Endothelial cell of umbilical vein (primary cell): Measurements from ENCODE around the gene SLC6A6. TPM values are rescaled to one million over a fixed set of nuclear protein-coding genes. Genes with fewer than 3 reads are reported as not detected.

Experiments used
- BruUV-seq: library from RNA; stranded (reverse); fragments of 400-500 nt; replicated peaks from 2 replicates; lab custom pipeline; 2021; lab: Mats Ljungman, UMichigan
- CTCF ChIA-PET: fragments of 300-600, 350-600 bp; sonication (Branson Sonifier 250); formaldehyde crosslinking; loops from one replicate; lab custom pipeline; 2021; ENCODE audit warnings: antibody characterized with exemption, inconsistent platforms; lab: Charles Lee
- POLR2A ChIA-PET: fragments of 300-600, 350-600 bp; sonication (Branson Sonifier 250); formaldehyde crosslinking; loops from one replicate; lab custom pipeline; 2021; ENCODE audit warnings: antibody characterized with exemption, inconsistent platforms; lab: Charles Lee
- DNase-seq: peaks from one replicate; pipeline ENCODE4 v3.0.0-alpha.2; 2011; ENCODE audit warnings: low read depth, low spot score
- FAIRE-seq: peaks from 2 replicates; lab custom pipeline; 2011; peaks lifted over from hg19 to GRCh38; lab: Jason Lieb, UNC
- H2AFZ ChIP-seq: 2 replicates; pipeline ENCODE4 v1.6.0; 2012; ENCODE audit warnings: low read depth, low read length, control low read depth, inconsistent platforms
- H3K27ac ChIP-seq: 2 replicates; pipeline ENCODE4 v1.5.1; 2011; ENCODE audit warnings: low read depth, mild to moderate bottlenecking, control low read depth, low read length, moderate library complexity; ENCODE audit not compliant: insufficient read depth
- H3K27me3 ChIP-seq, 2 experiments: 2 replicates each; pipeline versions ENCODE4 v1.6.0 to v1.6.1; 2011; ENCODE audit warnings: low read length in 2 of 2, mixed read lengths in 1 of 2; ENCODE audit not compliant: control insufficient read depth in 2 of 2, insufficient read depth in 2 of 2
- H3K36me3 ChIP-seq, 2 experiments: 2 replicates in 1 of 2; 3 replicates in 1 of 2; pipeline ENCODE4 v1.5.1; 2011; ENCODE audit warnings: low read length in 2 of 2, mild to moderate bottlenecking in 1 of 2, moderate library complexity in 1 of 2; ENCODE audit not compliant: control insufficient read depth in 2 of 2, insufficient read depth in 2 of 2; ENCODE audit errors: extremely low read depth in 1 of 2
- H3K4me1 ChIP-seq: 3 replicates; pipeline ENCODE4 v1.5.1; 2011; ENCODE audit warnings: mild to moderate bottlenecking, low read length; ENCODE audit not compliant: control insufficient read depth, insufficient read depth; ENCODE audit errors: extremely low read depth
- H3K4me2 ChIP-seq: 2 replicates; pipeline ENCODE4 v1.6.1; 2011; ENCODE audit warnings: low read length, control low read depth, mixed read lengths; ENCODE audit not compliant: insufficient read depth
- H3K4me3 ChIP-seq, 3 experiments: fragments of 200-600 bp in 1 of 3; sonication (generic), shearing (Covaris generic) in 1 of 3; replicated peaks in 1 of 3; 2 replicates each; pipeline ENCODE4 v1.5.1; 2011 to 2016; ENCODE audit warnings: control low read depth in 3 of 3, low read length in 3 of 3, mild to moderate bottlenecking in 2 of 3, inconsistent platforms in 1 of 3, low read depth in 1 of 3, moderate library complexity in 1 of 3; ENCODE audit not compliant: insufficient read depth in 1 of 3
- H3K79me2 ChIP-seq: 2 replicates; pipeline ENCODE4 v1.6.0; 2012; ENCODE audit warnings: low read length, inconsistent platforms; ENCODE audit not compliant: control insufficient read depth, insufficient read depth
- H3K9ac ChIP-seq: replicated peaks from 2 replicates; pipeline ENCODE3; 2011; ENCODE audit warnings: low read length, control low read depth; ENCODE audit not compliant: insufficient read depth; ENCODE audit errors: extremely low read depth
- H3K9me1 ChIP-seq: replicated peaks from 3 replicates; pipeline ENCODE4 v1.6.0; 2011; ENCODE audit warnings: mild to moderate bottlenecking, low read length; ENCODE audit not compliant: control insufficient read depth, insufficient read depth; ENCODE audit errors: extremely low read depth
- H3K9me3 ChIP-seq: replicated peaks from 2 replicates; pipeline ENCODE4 v1.5.1; 2012; ENCODE audit warnings: low read length, inconsistent platforms; ENCODE audit not compliant: control insufficient read depth, insufficient read depth
- H4K20me1 ChIP-seq: replicated peaks from 2 replicates; pipeline ENCODE3; 2011; ENCODE audit warnings: mild to moderate bottlenecking, low read length; ENCODE audit not compliant: control insufficient read depth, insufficient read depth; ENCODE audit errors: extremely low read depth
- EZH2 ChIP-seq: IDR thresholded peaks from 2 replicates; pipeline ENCODE4 v1.6.1; 2012; ENCODE audit warnings: borderline replicate concordance, low read depth, mild to moderate bottlenecking, moderate library complexity, low read length, inconsistent platforms; ENCODE audit not compliant: severe bottlenecking
- FOS ChIP-seq: IDR thresholded peaks from 2 replicates; pipeline ENCODE4 v1.6.1; 2011; ENCODE audit warnings: mild to moderate bottlenecking, low read length, moderate library complexity, borderline replicate concordance; ENCODE audit not compliant: insufficient read depth
- GATA2 ChIP-seq: IDR thresholded peaks from 2 replicates; pipeline ENCODE4 v1.7.0; 2011; ENCODE audit warnings: low read depth, mild to moderate bottlenecking, moderate library complexity, mixed read lengths, low read length; ENCODE audit not compliant: insufficient read length, insufficient read depth
- JUN ChIP-seq: IDR thresholded peaks from 2 replicates; pipeline ENCODE4 v1.6.1; 2011; ENCODE audit warnings: borderline replicate concordance, low read depth; ENCODE audit not compliant: insufficient read length, insufficient read depth
- MAX ChIP-seq: IDR thresholded peaks from 2 replicates; pipeline ENCODE4 v1.6.1; 2011; ENCODE audit not compliant: insufficient read depth, insufficient read length
- MYC ChIP-seq: IDR thresholded peaks from one replicate; pipeline ENCODE4 v1.6.1; 2011; ENCODE audit warnings: mild to moderate bottlenecking, low read depth, low read length
- POLR2A ChIP-seq: IDR thresholded peaks from 2 replicates; pipeline ENCODE4 v1.6.1; 2012; ENCODE audit warnings: low read depth, mild to moderate bottlenecking, control low read depth, low read length
- POLR2AphosphoS5 ChIP-seq: IDR thresholded peaks from 2 replicates; pipeline ENCODE4 v1.6.1; 2012; ENCODE audit warnings: low read depth, mild to moderate bottlenecking, control low read depth, low read length, moderate library complexity; ENCODE audit not compliant: insufficient read depth
- dilution Hi-C: fragments of 300-500 bp; cut with MboI; formaldehyde crosslinking; loops from one replicate; pipeline ENCODE4 v1.15.0; 2019; ENCODE audit warnings: low sequenced_read_pairs; ENCODE audit not compliant: extremely low pct_ligation_motif_present
- intact Hi-C: fragments of 100-400 bp; cut with micrococcal nuclease; formaldehyde crosslinking; loops from one replicate; pipeline ENCODE4 v1.10.0; 2022
- polyA plus RNA-seq, 4 experiments: library from polyadenylated mRNA; depleted of rRNA in 3 of 4; stranded (reverse) in 3 of 4; unstranded in 1 of 4; fragments of >200 nt; gene quantifications; 2 replicates each; pipeline versions ENCODE4 v1.2.1 to v1.2.3, GENCODE V29; 2011 to 2012; ENCODE audit warnings: missing spikeins in 1 of 4
- total RNA-seq: library from RNA; stranded (reverse); gene quantifications from 2 replicates; pipeline ENCODE4 v1.2.3, GENCODE V29; 2021
- TF ChIP-seq, protein P1 (sequence below), 2 donors: IDR thresholded peaks; 1 replicate in 1 of 2; 2 replicates in 1 of 2; pipeline ENCODE4 v1.5.1; 2011; ENCODE audit warnings: low read length in 2 of 2, mild to moderate bottlenecking in 2 of 2, moderate library complexity in 2 of 2, control low read depth in 1 of 2, inconsistent platforms in 1 of 2, low read depth in 1 of 2; ENCODE audit not compliant: insufficient read depth in 1 of 2; ENCODE audit errors: extremely low read depth in 1 of 2

SLC6A6 gene
- total and polyA plus RNA-seq, 2 donors (not counting 3 experiments of a cell fraction or from before 2014, with no cell fraction given): 25.7 to 38.0 TPM

GRCh38 chr3:14368146-14368545 is 34.3 kb upstream of the SLC6A6 start:
- CTCF ChIA-PET: no interaction called here

More at GRCh38 chr3:14368146-14368545, 34.3 kb upstream of the SLC6A6 start:
- no peaks in the 10 kb centered on the region for H4K20me1 ChIP-seq
- H3K27ac ChIP-seq: no peak overlapping the region
- H3K4me1 ChIP-seq: peaks cover 4% of the 10 kb centered on the region
- intact Hi-C loops (no loop called here), dilution Hi-C loops (no loop called here)
- no peaks in the 10 kb centered on the region for H3K36me3 ChIP-seq
- POLR2A ChIA-PET: no interaction called here
- no peak overlapping the region for H3K4me2 ChIP-seq
- H3K79me2 ChIP-seq: no peaks in the 10 kb centered on the region
- H3K9ac ChIP-seq: no peak overlapping the region
- TF ChIP-seq POLR2AphosphoS5 (no peak), JUN (no peak), GATA2 (no peak), EZH2 (no peak), MYC (no peak), POLR2A (no peak), FOS (no peak), MAX (no peak)
- TF ChIP-seq, protein P1, sequence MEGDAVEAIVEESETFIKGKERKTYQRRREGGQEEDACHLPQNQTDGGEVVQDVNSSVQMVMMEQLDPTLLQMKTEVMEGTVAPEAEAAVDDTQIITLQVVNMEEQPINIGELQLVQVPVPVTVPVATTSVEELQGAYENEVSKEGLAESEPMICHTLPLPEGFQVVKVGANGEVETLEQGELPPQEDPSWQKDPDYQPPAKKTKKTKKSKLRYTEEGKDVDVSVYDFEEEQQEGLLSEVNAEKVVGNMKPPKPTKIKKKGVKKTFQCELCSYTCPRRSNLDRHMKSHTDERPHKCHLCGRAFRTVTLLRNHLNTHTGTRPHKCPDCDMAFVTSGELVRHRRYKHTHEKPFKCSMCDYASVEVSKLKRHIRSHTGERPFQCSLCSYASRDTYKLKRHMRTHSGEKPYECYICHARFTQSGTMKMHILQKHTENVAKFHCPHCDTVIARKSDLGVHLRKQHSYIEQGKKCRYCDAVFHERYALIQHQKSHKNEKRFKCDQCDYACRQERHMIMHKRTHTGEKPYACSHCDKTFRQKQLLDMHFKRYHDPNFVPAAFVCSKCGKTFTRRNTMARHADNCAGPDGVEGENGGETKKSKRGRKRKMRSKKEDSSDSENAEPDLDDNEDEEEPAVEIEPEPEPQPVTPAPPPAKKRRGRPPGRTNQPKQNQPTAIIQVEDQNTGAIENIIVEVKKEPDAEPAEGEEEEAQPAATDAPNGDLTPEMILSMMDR (IDR thresholded peaks at IDR 0.05; ENCODE audit: extremely low read depth in 1 of 2, insufficient read depth in 1 of 2, low read depth in 1 of 2, low read length in 2 of 2): no peak
- BruUV-seq: no TSS peak
- H3K4me3 ChIP-seq: no peak overlapping the region
- no peaks in the 10 kb centered on the region for H3K9me1 ChIP-seq
- H3K27me3 ChIP-seq: peaks cover 0 to 3% of the 10 kb centered on the region in 2 experiments
- H2AFZ ChIP-seq: no peak overlapping the region
- FAIRE-seq (no peak), DNase-seq (no peak)
- H3K9me3 ChIP-seq: no peaks in the 10 kb centered on the region
